Dendritic cell treated with granulocyte-macrophage colony-stimulating factor and Interleukin-4, amounts not matched to agents 40 ng/mL and 50 ng/mL, for 4 days (primary cell): Measurements from ENCODE around the gene PCK2.

Source experiments
- H3K27ac Mint-ChIP-seq: one replicate; pipeline ENCODE4 v1.8.0; 2022; ENCODE audit warnings: mild to moderate bottlenecking, mixed read lengths
- H3K27me3 Mint-ChIP-seq: one replicate; pipeline ENCODE4 v1.8.0; 2022; ENCODE audit warnings: mild to moderate bottlenecking, mixed read lengths
- H3K36me3 Mint-ChIP-seq: one replicate; pipeline ENCODE4 v1.8.0; 2022; ENCODE audit warnings: low read depth, mixed read lengths
- H3K4me1 Mint-ChIP-seq: one replicate; pipeline ENCODE4 v1.8.0; 2022; ENCODE audit warnings: low read depth, mixed read lengths
- H3K4me3 Mint-ChIP-seq: one replicate; pipeline ENCODE4 v1.8.0; 2022; ENCODE audit warnings: mild to moderate bottlenecking, moderate library complexity, mixed read lengths
- H3K9me3 Mint-ChIP-seq: one replicate; pipeline ENCODE4 v1.8.0; 2022; ENCODE audit warnings: mixed read lengths
- intact Hi-C: fragments of 100-400 bp; cut with micrococcal nuclease; formaldehyde crosslinking; loops from one replicate; pipeline ENCODE4 v1.15.0; 2022

PCK2 gene

DNA sequence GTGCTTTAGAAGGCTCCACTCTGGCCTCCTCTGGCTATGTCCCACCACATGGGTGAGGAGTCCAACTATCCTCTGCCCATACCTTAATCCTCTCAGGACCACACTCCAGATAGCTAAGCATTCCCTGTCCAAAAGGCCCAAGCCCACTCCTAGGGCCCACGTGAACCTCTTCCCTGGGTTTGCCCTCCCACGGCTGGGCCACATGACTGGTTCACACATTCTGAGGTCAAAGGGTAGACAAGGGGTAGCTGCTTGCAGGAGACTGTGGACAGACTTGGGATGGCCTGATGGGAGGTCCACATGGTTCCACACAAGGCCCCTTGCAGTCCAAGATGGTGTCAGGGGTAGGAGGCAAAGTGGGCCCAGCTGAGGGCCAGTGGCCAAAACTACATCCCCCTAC, 6.0 kb upstream of the PCK2 start:
- Mint-ChIP-seq H3K9me3 (no peaks in the 10 kb centered on the region), H3K36me3 (no peaks in the 10 kb centered on the region), H3K4me1 (peaks cover 27% of the 10 kb centered on the region), H3K27me3 (peaks cover 13% of the 10 kb centered on the region), H3K27ac (no peak overlapping the region), H3K4me3 (no peak overlapping the region)
- intact Hi-C loops: no loop called here

DNA sequence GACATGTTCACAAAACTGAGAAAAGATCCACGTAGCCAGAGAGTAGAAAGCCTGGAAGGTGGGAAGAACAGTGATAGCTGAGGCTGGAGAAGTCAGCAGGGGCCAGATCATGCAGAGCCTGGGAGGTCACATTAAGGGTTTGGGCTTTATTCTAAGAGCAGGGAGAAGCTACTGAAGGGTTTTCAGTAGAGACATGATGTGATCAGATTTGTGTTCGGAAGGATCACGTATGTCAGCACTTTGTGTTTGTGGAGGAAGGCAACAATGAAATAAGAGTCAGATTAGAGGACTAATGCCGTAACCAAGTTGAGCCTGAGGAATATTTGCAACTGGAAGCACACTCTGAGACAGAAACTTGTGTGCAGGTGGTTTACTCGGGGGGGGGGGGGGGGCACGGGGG, 4.2 kb upstream of the PCK2 start:
- Mint-ChIP-seq H3K4me1 (peaks cover 34% of the 10 kb centered on the region), H3K27me3 (peaks cover 2% of the 10 kb centered on the region), H3K4me3 (no peak overlapping the region), H3K36me3 (peaks cover 8% of the 10 kb centered on the region), H3K9me3 (no peaks in the 10 kb centered on the region), H3K27ac (peak overlapping the region; percentile 13)
- intact Hi-C loops: loop anchor here (1.0 to 5.0 kb wide), 3 partner anchors 32 to 518 kb away; no protein-coding TSS in a partner anchor

DNA sequence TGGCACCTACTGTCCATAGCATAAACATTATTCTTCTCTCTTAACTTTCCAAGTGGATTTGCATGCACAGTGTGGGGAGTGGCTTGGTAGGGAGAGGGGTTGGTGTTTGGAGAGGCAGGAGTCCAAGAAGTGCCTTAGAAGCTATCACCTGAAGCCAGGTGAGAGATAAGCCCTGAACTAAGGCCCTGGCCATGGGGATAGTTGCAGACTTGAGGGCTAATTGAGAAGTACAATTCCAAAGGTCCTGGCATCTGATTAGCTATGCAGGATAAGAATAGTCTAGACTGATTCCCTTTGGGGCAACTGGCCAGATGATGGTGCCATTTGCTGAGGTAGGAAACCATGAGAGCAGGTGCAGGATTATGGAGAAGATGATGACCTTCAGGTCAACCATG, 2.0 kb upstream of the PCK2 start:
- intact Hi-C loops: loop anchor here (5.0 kb wide), 1 partner anchor 520 kb away; no protein-coding TSS in a partner anchor
- Mint-ChIP-seq H3K4me1 (peaks cover 49% of the 10 kb centered on the region), H3K36me3 (peaks cover 28% of the 10 kb centered on the region), H3K4me3 (no peak overlapping the region), H3K27ac (peak overlapping the region; percentile 88), H3K27me3 (no peaks in the 10 kb centered on the region), H3K9me3 (no peaks in the 10 kb centered on the region)

DNA sequence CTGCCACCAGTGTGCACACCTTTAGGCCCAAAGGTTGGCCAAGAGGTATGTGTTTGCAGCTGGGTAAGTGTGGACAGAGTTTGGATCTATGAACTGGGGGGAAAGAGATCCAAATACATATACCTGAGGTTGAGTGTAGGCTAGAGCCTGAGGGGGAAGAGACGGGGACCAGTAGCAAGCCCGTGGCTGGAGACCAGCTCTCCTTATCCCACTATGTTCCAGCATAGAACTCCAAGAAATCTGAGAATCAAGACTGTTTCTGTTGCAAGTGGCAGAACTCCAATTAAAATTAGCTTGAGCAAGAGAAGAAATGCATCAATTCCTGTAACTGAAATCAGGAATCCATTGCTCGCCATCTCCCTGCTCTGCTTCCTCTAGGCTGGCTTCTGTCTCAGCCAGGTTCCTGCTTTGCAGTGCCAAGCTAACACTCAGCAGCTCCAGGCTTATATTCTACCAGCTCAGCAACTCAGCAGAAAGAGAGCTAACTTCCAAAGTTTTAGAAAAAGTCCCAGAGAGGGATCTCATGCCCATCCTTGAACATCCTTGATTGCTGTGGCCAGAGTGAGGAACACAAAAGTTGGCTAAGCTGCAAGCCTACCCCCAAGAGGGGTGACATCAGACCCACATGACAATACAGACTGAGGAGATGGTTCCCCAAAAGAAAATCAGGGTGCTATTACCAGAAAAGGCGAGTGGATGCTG, 1.5 kb upstream of the PCK2 start:
- peaks cover 49% of the 10 kb centered on the region for H3K4me1 Mint-ChIP-seq
- peak overlapping the region; percentile 90 for H3K4me3 Mint-ChIP-seq
- H3K27ac Mint-ChIP-seq: peak overlapping the region; percentile 88
- intact Hi-C loops: loop anchor here (5.0 kb wide), 1 partner anchor 520 kb away; no protein-coding TSS in a partner anchor
- H3K36me3 Mint-ChIP-seq: peaks cover 32% of the 10 kb centered on the region
- no peaks in the 10 kb centered on the region for H3K9me3 Mint-ChIP-seq
- H3K27me3 Mint-ChIP-seq: no peaks in the 10 kb centered on the region

DNA sequence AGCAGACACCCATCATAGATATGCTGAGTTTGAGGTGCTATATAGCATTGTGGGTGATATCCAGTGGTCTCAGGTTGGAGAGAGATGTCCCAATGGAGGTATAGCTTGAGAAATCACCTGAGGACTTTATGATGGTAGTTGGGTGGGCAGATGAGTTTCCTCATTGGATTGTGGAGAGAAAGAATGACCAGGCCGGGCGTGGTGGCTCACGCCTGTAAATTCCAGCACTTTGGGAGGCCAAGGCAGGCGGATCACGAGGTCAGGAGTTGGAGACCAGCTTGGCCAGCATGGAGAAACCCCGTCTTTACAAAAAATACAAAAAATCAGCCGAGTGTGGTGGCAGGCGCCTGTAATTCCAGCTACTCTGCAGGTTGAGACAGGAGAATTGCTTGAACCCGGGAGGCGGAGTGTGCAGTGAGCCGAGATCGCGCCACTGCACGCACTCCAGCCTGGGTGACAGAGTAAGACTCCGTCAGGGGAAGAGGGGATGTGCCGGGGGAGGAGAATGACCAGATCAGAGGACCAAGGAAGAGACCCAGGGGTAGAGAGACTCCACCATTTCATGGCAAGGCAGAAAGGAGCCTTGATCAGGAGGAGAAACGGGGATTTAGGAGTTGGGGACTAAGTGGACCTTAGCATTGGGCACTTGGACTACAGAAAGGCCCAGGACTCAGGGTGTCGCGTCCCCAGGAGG, 757 bp upstream of the PCK2 start:
- Mint-ChIP-seq H3K4me3 (peak overlapping the region; percentile 90), H3K4me1 (peaks cover 55% of the 10 kb centered on the region), H3K9me3 (no peaks in the 10 kb centered on the region), H3K27me3 (no peaks in the 10 kb centered on the region), H3K36me3 (peaks cover 39% of the 10 kb centered on the region), H3K27ac (peak overlapping the region; percentile 88)
- intact Hi-C loops: loop anchor here (5.0 kb wide), 1 partner anchor 521 kb away; no protein-coding TSS in a partner anchor

DNA sequence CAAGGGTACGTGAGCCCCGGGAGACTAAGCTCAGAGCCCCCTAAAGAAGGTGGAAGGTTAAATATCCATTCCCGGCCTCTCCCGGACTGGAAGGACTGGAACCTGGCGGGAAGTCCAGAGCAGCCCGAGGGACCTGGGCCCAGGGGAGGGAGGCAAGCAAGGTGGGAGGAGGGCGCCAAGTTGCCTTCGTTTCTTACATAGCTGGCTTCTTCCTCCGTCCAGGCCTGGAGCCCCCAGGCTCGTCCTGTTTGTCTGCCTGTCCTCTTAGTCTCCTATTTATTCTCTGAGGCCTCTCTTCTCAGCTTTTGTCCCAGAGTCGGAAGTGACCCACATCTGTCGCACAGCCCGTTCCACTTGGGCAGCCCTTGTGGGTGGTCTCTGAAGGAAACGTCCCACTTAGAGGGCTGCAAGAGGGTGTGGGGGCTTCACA, 745 bp downstream of the PCK2 start:
- intact Hi-C loops: loop anchor here (1.0 to 5.0 kb wide), 3 partner anchors 19 to 523 kb away; partner anchors contain the start of genes DCAF11, IRF9 and NRL
- H3K9me3 Mint-ChIP-seq: no peaks in the 10 kb centered on the region
- peak overlapping the region; percentile 90 for H3K4me3 Mint-ChIP-seq
- H3K27me3 Mint-ChIP-seq: no peaks in the 10 kb centered on the region
- H3K27ac Mint-ChIP-seq: peak overlapping the region; percentile 88
- H3K4me1 Mint-ChIP-seq: peaks cover 70% of the 10 kb centered on the region
- H3K36me3 Mint-ChIP-seq: peaks cover 54% of the 10 kb centered on the region

DNA sequence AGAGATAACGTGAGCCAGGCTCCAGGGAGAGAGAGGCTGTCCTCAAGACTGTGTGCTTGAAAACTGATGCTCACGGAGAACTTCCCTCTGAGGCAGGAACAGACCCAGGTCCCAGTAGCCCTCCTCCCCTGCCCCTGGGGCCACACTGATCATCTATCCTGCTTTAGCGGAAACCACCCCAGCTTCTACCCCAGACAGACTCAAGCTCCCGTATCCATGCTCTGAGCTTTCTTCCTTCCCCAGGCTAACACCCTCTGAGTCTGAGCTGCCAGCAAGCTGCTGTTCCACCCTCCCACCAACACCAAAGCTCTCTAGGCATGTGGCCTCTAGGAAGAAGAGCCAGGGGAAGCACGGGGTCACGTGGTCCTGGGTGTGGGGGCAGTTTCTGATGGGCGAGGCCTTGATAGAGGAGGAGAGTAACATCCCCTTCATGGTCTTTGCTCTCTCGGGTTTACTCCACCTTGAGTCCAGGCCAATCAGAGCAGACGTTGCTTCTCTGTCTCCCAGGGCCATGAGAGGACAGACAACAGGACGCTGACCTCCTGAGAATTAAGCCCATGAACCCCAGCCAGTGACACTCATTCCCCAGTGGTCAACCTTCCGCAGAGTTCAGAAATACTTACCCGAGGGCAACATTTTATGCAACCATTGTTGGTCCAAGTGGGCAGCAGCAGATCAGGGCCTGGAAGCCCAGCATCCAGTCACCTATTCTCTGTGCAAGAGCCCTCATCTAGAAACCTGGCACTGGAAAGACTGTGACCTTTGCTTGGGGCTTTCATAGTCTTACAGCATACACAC, 1.4 kb downstream of the PCK2 start:
- Mint-ChIP-seq H3K27ac (peak overlapping the region; percentile 88), H3K9me3 (no peaks in the 10 kb centered on the region), H3K27me3 (no peaks in the 10 kb centered on the region), H3K4me3 (peak overlapping the region; percentile 90), H3K4me1 (peaks cover 73% of the 10 kb centered on the region), H3K36me3 (peaks cover 60% of the 10 kb centered on the region)
- intact Hi-C loops: no loop called here

DNA sequence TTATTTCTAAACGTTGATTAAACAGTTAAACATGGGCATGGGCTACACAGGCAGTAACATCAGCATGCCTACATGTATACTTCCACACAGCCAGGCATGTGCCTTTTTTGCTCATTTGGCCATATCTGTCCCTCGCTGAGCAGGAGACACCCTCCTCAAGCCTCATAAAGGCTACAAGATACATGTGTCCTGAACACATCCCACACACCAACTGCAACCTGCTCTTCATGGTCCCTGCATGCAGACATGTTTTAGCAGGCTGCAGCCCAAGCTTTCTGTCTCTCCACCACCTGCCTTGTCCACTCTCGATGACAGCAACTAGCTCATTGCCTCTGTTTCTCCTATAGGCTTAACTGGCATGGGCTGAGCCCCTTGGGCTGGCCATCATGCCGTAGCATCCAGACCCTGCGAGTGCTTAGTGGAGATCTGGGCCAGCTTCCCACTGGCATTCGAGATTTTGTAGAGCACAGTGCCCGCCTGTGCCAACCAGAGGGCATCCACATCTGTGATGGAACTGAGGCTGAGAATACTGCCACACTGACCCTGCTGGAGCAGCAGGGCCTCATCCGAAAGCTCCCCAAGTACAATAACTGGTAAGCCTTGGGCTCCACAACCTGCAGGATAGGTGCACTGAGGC, 2.6 kb downstream of the PCK2 start:
- H3K9me3 Mint-ChIP-seq: no peaks in the 10 kb centered on the region
- no peak overlapping the region for H3K4me3 Mint-ChIP-seq
- H3K36me3 Mint-ChIP-seq: peaks cover 72% of the 10 kb centered on the region
- intact Hi-C loops: no loop called here
- H3K27ac Mint-ChIP-seq: peak overlapping the region; percentile 41
- H3K27me3 Mint-ChIP-seq: no peaks in the 10 kb centered on the region
- peaks cover 65% of the 10 kb centered on the region for H3K4me1 Mint-ChIP-seq

DNA sequence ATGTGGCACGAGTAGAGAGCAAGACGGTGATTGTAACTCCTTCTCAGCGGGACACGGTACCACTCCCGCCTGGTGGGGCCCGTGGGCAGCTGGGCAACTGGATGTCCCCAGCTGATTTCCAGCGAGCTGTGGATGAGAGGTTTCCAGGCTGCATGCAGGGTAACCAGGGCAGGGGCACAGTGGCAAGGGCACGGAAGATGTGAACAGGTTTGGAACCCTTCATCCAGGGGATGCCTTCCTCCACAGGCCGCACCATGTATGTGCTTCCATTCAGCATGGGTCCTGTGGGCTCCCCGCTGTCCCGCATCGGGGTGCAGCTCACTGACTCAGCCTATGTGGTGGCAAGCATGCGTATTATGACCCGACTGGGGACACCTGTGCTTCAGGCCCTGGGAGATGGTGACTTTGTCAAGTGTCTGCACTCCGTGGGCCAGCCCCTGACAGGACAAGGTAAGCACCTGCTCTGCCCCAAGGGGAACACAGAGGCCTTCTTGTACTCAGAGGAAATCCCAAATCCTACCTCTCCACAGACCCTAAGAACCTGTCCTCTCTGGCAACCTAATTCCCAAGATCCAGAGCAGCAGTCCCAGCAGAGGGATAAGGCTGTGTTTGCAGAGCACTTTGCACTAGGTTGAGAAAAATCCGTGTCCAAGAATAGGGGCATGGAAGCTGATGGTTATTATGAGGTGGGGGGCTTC, 4.3 kb downstream of the PCK2 start:
- H3K9me3 Mint-ChIP-seq: no peaks in the 10 kb centered on the region
- no peaks in the 10 kb centered on the region for H3K27me3 Mint-ChIP-seq
- no peak overlapping the region for H3K4me3 Mint-ChIP-seq
- peaks cover 86% of the 10 kb centered on the region for H3K36me3 Mint-ChIP-seq
- no peak overlapping the region for H3K27ac Mint-ChIP-seq
- intact Hi-C loops: no loop called here
- peaks cover 49% of the 10 kb centered on the region for H3K4me1 Mint-ChIP-seq

DNA sequence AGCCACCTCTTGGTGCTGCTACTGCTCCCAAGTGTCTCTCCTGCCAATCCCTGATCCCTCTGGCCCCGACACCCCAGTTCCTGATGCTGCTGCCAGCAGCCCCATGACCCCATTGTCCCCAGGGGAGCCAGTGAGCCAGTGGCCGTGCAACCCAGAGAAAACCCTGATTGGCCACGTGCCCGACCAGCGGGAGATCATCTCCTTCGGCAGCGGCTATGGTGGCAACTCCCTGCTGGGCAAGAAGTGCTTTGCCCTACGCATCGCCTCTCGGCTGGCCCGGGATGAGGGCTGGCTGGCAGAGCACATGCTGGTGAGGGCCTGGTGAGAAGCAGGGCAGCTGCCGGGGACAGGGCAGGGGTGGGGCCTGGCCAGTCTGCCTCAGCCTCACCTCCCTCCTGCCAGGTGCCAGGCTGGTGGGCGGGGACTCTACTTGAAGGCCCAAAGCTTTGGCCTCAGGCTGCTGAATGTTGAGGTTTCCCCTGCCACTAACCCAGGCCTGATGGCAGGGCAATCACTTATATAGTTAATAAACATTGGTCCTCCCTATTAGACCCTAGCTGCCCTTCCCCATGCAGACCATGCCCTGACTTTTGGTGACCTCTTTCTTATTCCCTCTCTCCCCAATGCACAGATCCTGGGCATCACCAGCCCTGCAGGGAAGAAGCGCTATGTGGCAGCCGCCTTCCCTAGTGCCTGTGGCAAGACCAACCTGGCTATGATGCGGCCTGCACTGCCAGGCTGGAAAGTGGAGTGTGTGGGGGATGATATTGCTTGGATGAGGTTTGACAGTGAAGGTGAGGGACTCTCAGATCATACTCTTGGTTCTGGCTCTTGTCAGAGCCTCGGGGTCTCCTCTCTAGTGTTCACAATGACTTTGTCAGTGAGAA, 5.1 kb downstream of the PCK2 start:
- no peak overlapping the region for H3K27ac Mint-ChIP-seq
- H3K4me1 Mint-ChIP-seq: peaks cover 44% of the 10 kb centered on the region
- no peaks in the 10 kb centered on the region for H3K9me3 Mint-ChIP-seq
- no peaks in the 10 kb centered on the region for H3K27me3 Mint-ChIP-seq
- peaks cover 94% of the 10 kb centered on the region for H3K36me3 Mint-ChIP-seq
- intact Hi-C loops: no loop called here
- no peak overlapping the region for H3K4me3 Mint-ChIP-seq

DNA sequence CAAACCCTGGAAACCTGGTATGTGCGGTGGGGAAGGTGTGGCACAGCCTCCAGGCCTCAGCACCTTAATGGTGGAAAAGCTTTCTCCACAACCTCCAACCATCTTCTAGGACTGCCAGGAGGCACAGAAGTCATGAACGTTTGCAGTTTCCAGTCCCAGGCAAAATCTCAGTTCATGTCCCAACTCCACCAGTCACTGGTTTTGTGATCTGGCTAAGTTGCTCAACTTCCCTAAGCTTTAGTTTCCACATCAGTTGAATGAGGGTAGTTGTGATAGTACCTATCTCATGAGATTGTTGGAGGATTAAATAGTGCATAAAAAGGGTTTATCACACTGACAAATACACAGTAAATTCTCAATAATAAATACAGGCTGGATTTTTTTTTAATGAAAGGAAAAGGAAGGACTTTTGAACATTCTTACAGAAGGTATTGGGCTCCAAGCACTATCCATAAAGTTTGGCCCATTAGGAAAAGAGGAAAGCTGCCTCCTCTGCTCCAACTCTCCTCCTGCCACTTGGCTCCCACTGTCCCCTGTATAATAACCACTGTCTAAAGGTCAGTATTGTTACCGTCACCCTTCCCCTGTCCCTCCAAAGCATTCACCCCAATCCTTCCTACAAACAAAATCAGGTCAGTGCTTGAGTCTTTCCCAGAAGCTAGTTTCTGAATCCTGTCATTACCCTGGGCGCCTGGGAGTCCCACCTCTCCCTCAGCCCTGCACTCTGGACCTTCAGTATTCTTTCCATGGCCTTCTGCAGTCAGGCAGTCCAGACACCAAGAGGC, 6.3 kb downstream of the PCK2 start:
- peaks cover 47% of the 10 kb centered on the region for H3K4me1 Mint-ChIP-seq
- no peak overlapping the region for H3K27ac Mint-ChIP-seq

DNA sequence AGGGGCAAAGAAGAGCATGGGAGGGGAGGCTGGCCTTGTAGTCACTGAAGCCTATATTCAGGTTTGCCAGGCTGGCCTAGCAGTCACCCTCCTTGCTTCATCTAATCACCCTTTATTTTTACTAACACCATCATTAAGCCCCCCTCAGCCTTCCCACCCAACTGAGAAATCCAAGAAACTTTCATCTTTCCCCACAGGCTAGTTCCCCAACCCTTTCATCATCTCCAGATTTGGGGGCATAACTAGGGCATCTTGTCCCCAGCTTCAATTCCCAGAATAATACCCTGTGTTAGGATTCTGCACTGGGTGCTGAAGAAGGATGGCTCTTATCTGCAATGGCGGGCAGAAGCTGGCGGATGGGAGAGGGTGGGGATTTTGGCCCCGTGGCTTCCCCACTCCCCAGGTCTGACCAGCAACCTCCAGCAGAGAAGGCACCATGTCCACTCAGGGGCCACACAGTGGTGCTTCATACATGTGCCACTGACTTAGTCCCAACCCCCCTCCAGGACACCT, 6.9 kb downstream of the PCK2 start:
- Mint-ChIP-seq H3K9me3 (no peaks in the 10 kb centered on the region), H3K4me3 (no peak overlapping the region), H3K27me3 (no peaks in the 10 kb centered on the region), H3K27ac (no peak overlapping the region), H3K36me3 (peaks cover 89% of the 10 kb centered on the region), H3K4me1 (peaks cover 48% of the 10 kb centered on the region)
- intact Hi-C loops: no loop called here

More for the DNA sequence above, 6.3 kb downstream of the PCK2 start:
- intact Hi-C loops: no loop called here
- no peak overlapping the region for H3K4me3 Mint-ChIP-seq
- H3K27me3 Mint-ChIP-seq: no peaks in the 10 kb centered on the region
- no peaks in the 10 kb centered on the region for H3K9me3 Mint-ChIP-seq
- H3K36me3 Mint-ChIP-seq: peaks cover 94% of the 10 kb centered on the region
